Suprapubic skin (tissue), 3 donors: ENCODE results near the gene MXD4.

Source experiments
- EP300 ChIP-seq: sonication (generic); formaldehyde crosslinking; IDR thresholded peaks from one replicate; pipeline ENCODE4 v1.6.1; 2017; ENCODE audit warnings: antibody characterized with exemption
- TF ChIP-seq, protein P1 (sequence below), 2 donors: fragments of 200-600 bp in 1 of 2; fragments of 450-650 bp in 1 of 2; sonication (generic) in 1 of 2; IDR thresholded peaks; one replicate each; pipeline ENCODE4 v1.5.1; 2016 to 2019; ENCODE audit warnings: antibody characterized with exemption in 2 of 2, mild to moderate bottlenecking in 1 of 2, moderate library complexity in 1 of 2

DNA sequence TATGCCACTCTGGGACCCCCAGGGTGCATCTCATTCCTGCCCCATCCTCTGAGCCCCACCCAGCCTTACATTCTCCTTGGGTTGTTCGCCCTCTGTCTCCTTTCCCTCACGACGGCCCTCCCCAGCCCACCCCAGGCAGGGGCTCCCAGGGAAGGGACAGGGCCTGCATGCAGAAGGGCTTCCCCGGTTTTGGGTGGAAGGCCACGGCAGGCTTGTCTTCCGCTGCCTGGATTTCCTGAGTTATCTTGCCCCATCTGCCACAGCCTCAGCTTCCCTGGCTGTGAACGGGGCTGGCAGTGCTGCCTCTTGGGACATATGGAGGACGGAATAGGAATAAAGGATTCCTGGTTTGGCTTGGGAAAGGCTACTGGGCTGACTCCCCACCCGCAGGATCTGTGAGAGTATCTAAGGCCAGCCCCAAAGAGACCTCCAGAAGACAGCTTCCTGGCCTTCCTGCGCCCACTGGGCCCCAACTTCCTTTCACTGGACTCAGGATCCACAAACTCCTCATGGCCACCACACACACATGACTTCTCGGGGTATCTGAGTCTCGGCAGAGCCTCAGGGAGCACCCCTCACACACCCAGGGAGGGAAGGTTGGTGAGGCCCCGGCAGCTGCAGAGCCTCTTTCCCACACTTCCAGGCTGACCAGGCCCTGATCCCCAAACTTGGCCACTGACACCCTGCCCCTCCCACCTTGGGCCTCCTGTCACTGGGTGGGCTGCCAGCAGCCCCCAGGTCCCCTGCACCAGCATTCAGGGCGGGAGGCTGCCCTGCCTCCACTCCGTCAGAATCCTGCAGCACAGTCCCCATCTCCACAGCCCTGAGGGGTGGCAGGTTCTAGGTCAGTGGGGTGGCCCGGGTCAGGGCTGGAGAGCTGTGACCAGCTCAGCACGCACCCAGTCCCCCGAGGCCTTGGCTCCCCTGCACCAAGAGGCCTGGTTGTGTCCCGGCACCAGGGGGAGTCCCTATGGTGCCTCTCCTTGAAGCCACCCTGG, 3.5 kb upstream of the MXD4 start:
- TF ChIP-seq, protein P1, sequence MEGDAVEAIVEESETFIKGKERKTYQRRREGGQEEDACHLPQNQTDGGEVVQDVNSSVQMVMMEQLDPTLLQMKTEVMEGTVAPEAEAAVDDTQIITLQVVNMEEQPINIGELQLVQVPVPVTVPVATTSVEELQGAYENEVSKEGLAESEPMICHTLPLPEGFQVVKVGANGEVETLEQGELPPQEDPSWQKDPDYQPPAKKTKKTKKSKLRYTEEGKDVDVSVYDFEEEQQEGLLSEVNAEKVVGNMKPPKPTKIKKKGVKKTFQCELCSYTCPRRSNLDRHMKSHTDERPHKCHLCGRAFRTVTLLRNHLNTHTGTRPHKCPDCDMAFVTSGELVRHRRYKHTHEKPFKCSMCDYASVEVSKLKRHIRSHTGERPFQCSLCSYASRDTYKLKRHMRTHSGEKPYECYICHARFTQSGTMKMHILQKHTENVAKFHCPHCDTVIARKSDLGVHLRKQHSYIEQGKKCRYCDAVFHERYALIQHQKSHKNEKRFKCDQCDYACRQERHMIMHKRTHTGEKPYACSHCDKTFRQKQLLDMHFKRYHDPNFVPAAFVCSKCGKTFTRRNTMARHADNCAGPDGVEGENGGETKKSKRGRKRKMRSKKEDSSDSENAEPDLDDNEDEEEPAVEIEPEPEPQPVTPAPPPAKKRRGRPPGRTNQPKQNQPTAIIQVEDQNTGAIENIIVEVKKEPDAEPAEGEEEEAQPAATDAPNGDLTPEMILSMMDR (IDR thresholded peaks at IDR 0.05): no peak
- TF ChIP-seq EP300: no peak
